DMS 273 (cell line): ENCODE data around the gene CYTL1.
"Not testable (repeated sequence)": the region's sequence is repeated elsewhere in the genome, so short reads cannot be mapped to it uniquely, and the experiment has no call there.

ENCODE experiments used
- DNase-seq: peaks from one replicate; lab custom pipeline; 2025; ENCODE audit not compliant: unreplicated experiment; lab: John Stamatoyannopoulos, UW

Gene CYTL1

GRCh38 chr4:5003372-5003857, 15.8 kb downstream of the CYTL1 start:
- no peak for DNase-seq

- not testable (repeated sequence) for DNase-seq
Observed at GRCh38 chr4:5001641-5002040, 17.6 kb downstream of the CYTL1 start.

GRCh38 chr4:4996935-4997334, 22.3 kb downstream of the CYTL1 start:
- DNase-seq: not testable (repeated sequence)

- no peak for DNase-seq
Observed at GRCh38 chr4:4995908-4996265, 23.4 kb downstream of the CYTL1 start.

GRCh38 chr4:4995103-4995907, 24.0 kb downstream of the CYTL1 start:
- DNase-seq: peak; percentile 82

GRCh38 chr4:4994312-4995097, 24.8 kb downstream of the CYTL1 start:
- no peak for DNase-seq

GRCh38 chr4:4992833-4993232, 26.4 kb downstream of the CYTL1 start:
- DNase-seq: no peak

- no peak for DNase-seq
Observed at GRCh38 chr4:4991541-4992099, 27.6 kb downstream of the CYTL1 start.

GRCh38 chr4:4990857-4991540, 28.3 kb downstream of the CYTL1 start:
- no peak for DNase-seq

- DNase-seq: no peak
Observed at GRCh38 chr4:4990329-4990728, 28.9 kb downstream of the CYTL1 start.

GRCh38 chr4:4989083-4989622, 30.1 kb downstream of the CYTL1 start:
- no peak for DNase-seq

GRCh38 chr4:4987656-4988055, 31.6 kb downstream of the CYTL1 start:
- DNase-seq: no peak

GRCh38 chr4:4986841-4987240, 32.4 kb downstream of the CYTL1 start:
- no peak for DNase-seq

GRCh38 chr4:4985844-4986243, 33.4 kb downstream of the CYTL1 start:
- DNase-seq: peak; percentile 33

GRCh38 chr4:4985036-4985435, 34.2 kb downstream of the CYTL1 start:
- no peak for DNase-seq

- DNase-seq: no peak
Observed at GRCh38 chr4:4984186-4984585, 35.1 kb downstream of the CYTL1 start.

GRCh38 chr4:4981827-4982226, 37.4 kb downstream of the CYTL1 start:
- no peak for DNase-seq

GRCh38 chr4:4981427-4981826, 37.8 kb downstream of the CYTL1 start:
- DNase-seq: no peak

GRCh38 chr4:4980621-4981230, 38.5 kb downstream of the CYTL1 start:
- DNase-seq: no peak

GRCh38 chr4:4979971-4980370, 39.3 kb downstream of the CYTL1 start:
- no peak for DNase-seq

- no peak for DNase-seq
Observed at GRCh38 chr4:4974727-4975126, 44.5 kb downstream of the CYTL1 start.
